8988T (cell line): ENCODE measurements around the gene MAGEF1.
"Not testable (repeated sequence)": the region's sequence is repeated elsewhere in the genome, so short reads cannot be mapped to it uniquely, and the experiment has no call there.

Source experiments
- DNase-seq: peaks from one replicate; pipeline ENCODE4 v3.0.0; 2011

Gene MAGEF1

GRCh38 chr3:184741798-184742675 lies 30.2 kb upstream of the MAGEF1 start:
- no peak for DNase-seq

- DNase-seq, result no peak
Observed at GRCh38 chr3:184741259-184741556, 29.3 kb upstream of the MAGEF1 start.

GRCh38 chr3:184740509-184741258 lies 28.8 kb upstream of the MAGEF1 start:
- no peak for DNase-seq

GRCh38 chr3:184739594-184740505 lies 28.0 kb upstream of the MAGEF1 start:
- DNase-seq, result no peak

GRCh38 chr3:184738982-184739381 lies 27.1 kb upstream of the MAGEF1 start:
- no peak for DNase-seq

GRCh38 chr3:184738506-184738890 lies 26.6 kb upstream of the MAGEF1 start:
- DNase-seq, result no peak

- no peak for DNase-seq
Observed at GRCh38 chr3:184737641-184738505, 26.0 kb upstream of the MAGEF1 start.

GRCh38 chr3:184737063-184737462 lies 25.2 kb upstream of the MAGEF1 start:
- no peak for DNase-seq

GRCh38 chr3:184734903-184735701 lies 23.2 kb upstream of the MAGEF1 start:
- no peak for DNase-seq

- no peak for DNase-seq
Observed at GRCh38 chr3:184733971-184734608, 22.2 kb upstream of the MAGEF1 start.

GRCh38 chr3:184733181-184733580 lies 21.3 kb upstream of the MAGEF1 start:
- no peak for DNase-seq

GRCh38 chr3:184731786-184732537 lies 20.1 kb upstream of the MAGEF1 start:
- DNase-seq, result no peak

- DNase-seq, result no peak
Observed at GRCh38 chr3:184730924-184731323, 19.1 kb upstream of the MAGEF1 start.

- not testable (repeated sequence) for DNase-seq
Observed at GRCh38 chr3:184729154-184729553, 17.3 kb upstream of the MAGEF1 start.

GRCh38 chr3:184728010-184728527 lies 16.2 kb upstream of the MAGEF1 start:
- DNase-seq, result no peak

- peak; percentile 70 for DNase-seq
Observed at GRCh38 chr3:184727357-184728009, 15.6 kb upstream of the MAGEF1 start.

- DNase-seq, result no peak
Observed at GRCh38 chr3:184726497-184726896, 14.6 kb upstream of the MAGEF1 start.

- no peak for DNase-seq
Observed at GRCh38 chr3:184725176-184725719, 13.4 kb upstream of the MAGEF1 start.

GRCh38 chr3:184724699-184725098 lies 12.8 kb upstream of the MAGEF1 start:
- DNase-seq, result no peak
